Suprapubic skin (tissue), 4 donors: ENCODE results near the gene HHAT.

ENCODE experiments used
- EP300 ChIP-seq: sonication (generic); formaldehyde crosslinking; IDR thresholded peaks from one replicate; pipeline ENCODE4 v1.6.1; 2017; ENCODE audit warnings: antibody characterized with exemption
- POLR2A ChIP-seq, 2 donors: fragments of 450-650 bp; IDR thresholded peaks; one replicate each; pipeline ENCODE4 v1.6.1; 2017; ENCODE audit warnings: antibody characterized with exemption in 2 of 2, mild to moderate bottlenecking in 2 of 2, moderate library complexity in 2 of 2
- POLR2AphosphoS5 ChIP-seq, 3 donors: sonication (generic); formaldehyde crosslinking; IDR thresholded peaks; one replicate each; pipeline ENCODE4 v1.6.1; 2017; ENCODE audit warnings: antibody characterized with exemption in 3 of 3
- TF ChIP-seq, protein P1 (sequence below), 2 donors: fragments of 200-600 bp in 1 of 2; fragments of 450-650 bp in 1 of 2; sonication (generic) in 1 of 2; IDR thresholded peaks; one replicate each; pipeline ENCODE4 v1.5.1; 2016 to 2019; ENCODE audit warnings: antibody characterized with exemption in 2 of 2, mild to moderate bottlenecking in 1 of 2, moderate library complexity in 1 of 2

DNA sequence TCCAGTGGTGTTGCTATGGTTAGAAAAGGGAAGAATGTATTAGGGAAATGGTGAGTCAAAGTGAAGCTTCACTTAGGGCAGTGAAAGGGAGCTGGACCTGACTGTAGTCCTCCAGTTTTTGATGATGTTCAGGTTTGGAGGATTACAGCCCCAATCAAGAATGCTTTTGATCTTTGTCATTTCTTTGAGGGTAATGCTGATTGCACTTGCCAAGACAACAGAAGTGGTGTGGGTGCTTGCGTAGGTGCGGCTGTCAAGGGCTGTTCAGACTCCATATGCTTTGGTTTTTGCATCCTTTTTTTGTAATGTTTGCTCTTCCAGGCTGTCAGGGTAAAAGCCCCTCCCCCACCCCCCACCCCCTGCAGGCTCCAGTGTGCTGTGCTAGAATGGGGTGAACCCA is 38.9 kb downstream of the HHAT start:
- TF ChIP-seq, protein P1, sequence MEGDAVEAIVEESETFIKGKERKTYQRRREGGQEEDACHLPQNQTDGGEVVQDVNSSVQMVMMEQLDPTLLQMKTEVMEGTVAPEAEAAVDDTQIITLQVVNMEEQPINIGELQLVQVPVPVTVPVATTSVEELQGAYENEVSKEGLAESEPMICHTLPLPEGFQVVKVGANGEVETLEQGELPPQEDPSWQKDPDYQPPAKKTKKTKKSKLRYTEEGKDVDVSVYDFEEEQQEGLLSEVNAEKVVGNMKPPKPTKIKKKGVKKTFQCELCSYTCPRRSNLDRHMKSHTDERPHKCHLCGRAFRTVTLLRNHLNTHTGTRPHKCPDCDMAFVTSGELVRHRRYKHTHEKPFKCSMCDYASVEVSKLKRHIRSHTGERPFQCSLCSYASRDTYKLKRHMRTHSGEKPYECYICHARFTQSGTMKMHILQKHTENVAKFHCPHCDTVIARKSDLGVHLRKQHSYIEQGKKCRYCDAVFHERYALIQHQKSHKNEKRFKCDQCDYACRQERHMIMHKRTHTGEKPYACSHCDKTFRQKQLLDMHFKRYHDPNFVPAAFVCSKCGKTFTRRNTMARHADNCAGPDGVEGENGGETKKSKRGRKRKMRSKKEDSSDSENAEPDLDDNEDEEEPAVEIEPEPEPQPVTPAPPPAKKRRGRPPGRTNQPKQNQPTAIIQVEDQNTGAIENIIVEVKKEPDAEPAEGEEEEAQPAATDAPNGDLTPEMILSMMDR (IDR thresholded peaks at IDR 0.05) = no peak
- TF ChIP-seq POLR2A (IDR thresholded peaks at IDR 0.05) (no peak), POLR2AphosphoS5 (IDR thresholded peaks at IDR 0.05) (no peak), EP300 (no peak)
